WTC11 (cell line): Measurements from ENCODE around the gene SIPA1L3. TPM values are rescaled to one million over a fixed set of nuclear protein-coding genes. Genes with fewer than 3 reads are reported as not detected.

Experiments used
- ATAC-seq: fragments of 200-7000 bp; cut with Tn5 transposase; 2 replicates; pipeline ENCODE4 v1.10.0; 2021; ENCODE audit warnings: mild to moderate bottlenecking, moderate library complexity
- CTCF ChIA-PET: fragments of 300-600 bp; sonication (Branson Sonifier 250); formaldehyde crosslinking; loops from one replicate; lab custom pipeline; 2021; ENCODE audit warnings: antibody characterized with exemption; lab: Charles Lee
- POLR2A ChIA-PET: fragments of 350-600 bp; sonication (Branson Sonifier 250); formaldehyde crosslinking; loops from one replicate; lab custom pipeline; 2021; ENCODE audit warnings: antibody characterized with exemption; lab: Charles Lee
- DNase-seq: peaks from one replicate; pipeline ENCODE4 v3.0.0; 2021; ENCODE audit warnings: low spot score
- H3K27ac Mint-ChIP-seq: 2 replicates; pipeline ENCODE4 v1.8.0; 2021; ENCODE audit warnings: mixed read lengths
- H3K27me3 Mint-ChIP-seq: 2 replicates; pipeline ENCODE4 v1.8.0; 2021; ENCODE audit warnings: low read depth, mild to moderate bottlenecking, moderate library complexity, mixed read lengths
- H3K36me3 Mint-ChIP-seq: 2 replicates; pipeline ENCODE4 v1.8.0; 2021; ENCODE audit warnings: mixed read lengths
- H3K4me1 Mint-ChIP-seq: 2 replicates; pipeline ENCODE4 v1.8.0; 2022; ENCODE audit warnings: mixed read lengths
- H3K4me3 Mint-ChIP-seq: 2 replicates; pipeline ENCODE4 v1.8.0; 2021; ENCODE audit warnings: mild to moderate bottlenecking, moderate library complexity, mixed read lengths
- H3K9me3 Mint-ChIP-seq: 2 replicates; pipeline ENCODE4 v1.8.0; 2021; ENCODE audit warnings: mixed read lengths
- E2F4 ChIP-seq: sonication (generic); formaldehyde crosslinking; IDR thresholded peaks from 2 replicates; pipeline ENCODE4 v1.8.1; 2022; ENCODE audit warnings: low read depth, mild to moderate bottlenecking, moderate library complexity, missing genetic modification reagents, borderline replicate concordance
- ESRRA ChIP-seq: sonication (generic); formaldehyde crosslinking; IDR thresholded peaks from 2 replicates; pipeline ENCODE4 v1.8.1; 2022; ENCODE audit warnings: mild to moderate bottlenecking, missing genetic modification reagents, borderline replicate concordance
- ETV6 ChIP-seq: sonication (generic); formaldehyde crosslinking; IDR thresholded peaks from 2 replicates; pipeline ENCODE4 v1.8.1; 2022; ENCODE audit warnings: mild to moderate bottlenecking, missing genetic modification reagents
- FOXK1 ChIP-seq: sonication (generic); formaldehyde crosslinking; IDR thresholded peaks from 2 replicates; pipeline ENCODE4 v1.8.0; 2022; ENCODE audit warnings: mild to moderate bottlenecking, moderate library complexity, missing genetic modification reagents
- KAT7 ChIP-seq: sonication (generic); formaldehyde crosslinking; IDR thresholded peaks from 2 replicates; pipeline ENCODE4 v1.8.1; 2023; ENCODE audit warnings: missing genetic modification reagents, mild to moderate bottlenecking, borderline replicate concordance
- MLX ChIP-seq: sonication (generic); formaldehyde crosslinking; IDR thresholded peaks from 2 replicates; pipeline ENCODE4 v1.8.1; 2023; ENCODE audit warnings: mild to moderate bottlenecking, missing genetic modification reagents, moderate library complexity
- MXD4 ChIP-seq: fragments of 250-450 bp; sonication (Bioruptor Pico); IDR thresholded peaks from 2 replicates; pipeline ENCODE4 v1.8.0; 2021; ENCODE audit warnings: mild to moderate bottlenecking, moderate library complexity, borderline replicate concordance
- RELA ChIP-seq: sonication (generic); formaldehyde crosslinking; IDR thresholded peaks from 2 replicates; pipeline ENCODE4 v1.8.1; 2022; ENCODE audit warnings: missing genetic modification reagents, mild to moderate bottlenecking, borderline replicate concordance
- RORB ChIP-seq: fragments of 250-450 bp; sonication (Bioruptor Pico); IDR thresholded peaks from 2 replicates; pipeline ENCODE4 v1.9.0; 2021; ENCODE audit warnings: mild to moderate bottlenecking
- SMAD4 ChIP-seq: sonication (generic); formaldehyde crosslinking; IDR thresholded peaks from 2 replicates; pipeline ENCODE4 v1.8.0; 2022; ENCODE audit warnings: mild to moderate bottlenecking, missing genetic modification reagents
- SP1 ChIP-seq: sonication (generic); formaldehyde crosslinking; conservative IDR thresholded peaks from 2 replicates; pipeline ENCODE4 v1.8.1; 2022; ENCODE audit warnings: missing genetic modification reagents
- USF1 ChIP-seq: sonication (generic); formaldehyde crosslinking; IDR thresholded peaks from 2 replicates; pipeline ENCODE4 v1.8.0; 2022; ENCODE audit warnings: mild to moderate bottlenecking, missing genetic modification reagents
- USF2 ChIP-seq: sonication (generic); formaldehyde crosslinking; IDR thresholded peaks from 2 replicates; pipeline ENCODE4 v1.8.1; 2023; ENCODE audit warnings: mild to moderate bottlenecking, missing genetic modification reagents, moderate library complexity
- ZBTB43 ChIP-seq: sonication (generic); formaldehyde crosslinking; IDR thresholded peaks from 2 replicates; pipeline ENCODE4 v1.8.1; 2023; ENCODE audit warnings: mild to moderate bottlenecking, missing genetic modification reagents
- ZMAT4 ChIP-seq: fragments of 250-450 bp; sonication (Bioruptor Pico); IDR thresholded peaks from 2 replicates; pipeline ENCODE4 v1.9.0; 2021; ENCODE audit warnings: mild to moderate bottlenecking
- ZNF232 ChIP-seq: sonication (generic); formaldehyde crosslinking; IDR thresholded peaks from 2 replicates; pipeline ENCODE4 v1.8.0; 2022; ENCODE audit warnings: mild to moderate bottlenecking, missing genetic modification reagents
- ZNF263 ChIP-seq: sonication (generic); formaldehyde crosslinking; IDR thresholded peaks from 2 replicates; pipeline ENCODE4 v1.8.1; 2022; ENCODE audit warnings: low read depth, mild to moderate bottlenecking, moderate library complexity, missing genetic modification reagents
- ZNF416 ChIP-seq: fragments of 250-450 bp; sonication (Bioruptor Pico); IDR thresholded peaks from 2 replicates; pipeline ENCODE4 v1.9.0; 2021; ENCODE audit warnings: mild to moderate bottlenecking, inconsistent platforms
- ZNF532 ChIP-seq: fragments of 250-450 bp; sonication (Bioruptor Pico); IDR thresholded peaks from 2 replicates; pipeline ENCODE4 v1.9.0; 2021; ENCODE audit warnings: mild to moderate bottlenecking, borderline replicate concordance
- total RNA-seq: library from RNA; stranded (reverse); gene quantifications from 3 replicates; pipeline ENCODE4 v1.2.3, GENCODE V29; 2021

SIPA1L3 gene
- total RNA-seq, 1 experiment from 2014 or later, result 41.5 TPM

GRCh38 chr19:38158730-38159129 lies 251.7 kb downstream of the SIPA1L3 start:
- ChIA-PET POLR2A (no interaction called here), CTCF (interaction anchor here (0.5 kb wide), 1 partner anchor 268 kb away, joined by 3 read pairs; the partner anchor contains the start of gene RASGRP4)
- peaks cover 17% of the 10 kb centered on the region for H3K9me3 Mint-ChIP-seq
- DNase-seq (no peak), ATAC-seq (no peak)
- TF ChIP-seq RELA (CRISPR knock-in tag) (no peak), ETV6 (no peak), ESRRA (CRISPR knock-in tag) (no peak), MLX (no peak), RORB (CRISPR knock-in tag) (no peak)
- H3K4me3 Mint-ChIP-seq, result no peak overlapping the region
- no peak overlapping the region for H3K27ac Mint-ChIP-seq
- no peaks in the 10 kb centered on the region; the same call in 1 of the 2 replicates for H3K27me3 Mint-ChIP-seq
- peaks cover 2% of the 10 kb centered on the region; the same call in 1 of the 2 replicates for H3K4me1 Mint-ChIP-seq
- peaks cover 35% of the 10 kb centered on the region for H3K36me3 Mint-ChIP-seq

GRCh38 chr19:38162094-38162493 lies 255.1 kb downstream of the SIPA1L3 start:
- no peak for DNase-seq
- Mint-ChIP-seq H3K4me3 (no peak overlapping the region), H3K4me1 (no peaks in the 10 kb centered on the region), H3K27ac (no peak overlapping the region), H3K27me3 (no peaks in the 10 kb centered on the region), H3K36me3 (peaks cover 46% of the 10 kb centered on the region), H3K9me3 (peaks cover 17% of the 10 kb centered on the region)
- ChIA-PET POLR2A (no interaction called here), CTCF (interaction anchor here (1.0 kb wide), 1 partner anchor 22 kb away, joined by 3 read pairs; no protein-coding TSS in a partner anchor)
- ATAC-seq, result no peak
- TF ChIP-seq KAT7 (CRISPR knock-in tag), result no peak
- no peak for TF ChIP-seq E2F4 (CRISPR knock-in tag)
- TF ChIP-seq ZMAT4 (CRISPR knock-in tag), result no peak
- no peak for TF ChIP-seq MXD4
- no peak for TF ChIP-seq SMAD4 (CRISPR knock-in tag)
- TF ChIP-seq ETV6, result no peak
- no peak for TF ChIP-seq ZNF263 (CRISPR knock-in tag)
- no peak for TF ChIP-seq ZNF416 (CRISPR knock-in tag)
- TF ChIP-seq ZNF532, result no peak
- TF ChIP-seq FOXK1 (CRISPR knock-in tag), result no peak
- TF ChIP-seq SP1 (CRISPR knock-in tag), result no peak

GRCh38 chr19:38162632-38163031 lies 255.6 kb downstream of the SIPA1L3 start:
- CTCF ChIA-PET, result interaction anchor here (1.0 kb wide), 1 partner anchor 21 kb away, joined by 3 read pairs; no protein-coding TSS in a partner anchor
- ATAC-seq (no peak; the same call in 1 of the 2 replicates), DNase-seq (no peak)
- Mint-ChIP-seq H3K27ac (no peak overlapping the region), H3K36me3 (peaks cover 46% of the 10 kb centered on the region), H3K4me1 (no peaks in the 10 kb centered on the region), H3K9me3 (peaks cover 17% of the 10 kb centered on the region), H3K4me3 (no peak overlapping the region), H3K27me3 (no peaks in the 10 kb centered on the region)
- POLR2A ChIA-PET, result no interaction called here
- TF ChIP-seq ZNF232 (CRISPR knock-in tag) (no peak), USF1 (CRISPR knock-in tag) (peak; percentile 50; the same call in 1 of the 2 replicates), ZBTB43 (no peak), USF2 (CRISPR knock-in tag) (peak; percentile 68)
- TF ChIP-seq, all 79 proteins: peak for 2
